Measurements from ENCODE around the gene AGO3. TPM values are rescaled to one million over a fixed set of nuclear protein-coding genes. Genes with fewer than 3 reads are reported as not detected.

AGO3 gene
- total and polyA plus RNA-seq, 2 donors (not counting 3 experiments of a cell fraction or from before 2014, with no cell fraction given): 10.4 to 21.1 TPM

DNA sequence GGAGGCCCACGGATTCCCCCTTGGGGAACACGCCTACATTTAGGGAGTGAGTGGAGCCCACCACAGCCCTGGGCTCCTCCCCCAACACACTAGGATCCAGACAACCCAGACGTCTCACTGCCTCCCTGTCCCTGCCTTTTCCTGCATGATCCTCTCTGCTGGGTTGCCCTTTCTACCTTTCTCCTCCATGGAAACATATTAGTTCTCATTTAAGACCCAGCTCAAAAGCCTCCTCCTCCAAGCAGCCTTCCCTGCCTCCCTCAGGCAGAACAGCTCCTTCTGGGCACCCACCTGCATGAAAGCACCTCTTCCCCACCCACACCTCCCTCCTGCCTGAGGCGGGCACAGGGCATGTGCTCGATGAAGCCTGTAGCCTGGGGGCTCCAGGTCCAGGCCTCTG is 183.5 kb downstream of the AGO3 start:
- Histone ChIP-seq H3K79me2 (ENCODE audit: control insufficient read depth, insufficient read depth, low read length) (no peaks in the 10 kb centered on the region), H3K27ac (ENCODE audit: insufficient read depth, low read depth, low read length) (no peak overlapping the region), H3K4me2 (ENCODE audit: insufficient read depth, low read length) (no peak overlapping the region), H3K9me3 (replicated peaks; ENCODE audit: control insufficient read depth, insufficient read depth, low read length) (no peaks in the 10 kb centered on the region), H3K9me1 (replicated peaks; ENCODE audit: control insufficient read depth, extremely low read depth, insufficient read depth, low read length) (no peaks in the 10 kb centered on the region), H3K4me1 (ENCODE audit: control insufficient read depth, extremely low read depth, insufficient read depth, low read length) (no peaks in the 10 kb centered on the region), H2AFZ (ENCODE audit: low read depth, low read length) (no peak overlapping the region), H3K36me3 (ENCODE audit: control insufficient read depth in 2 of 2, extremely low read depth in 1 of 2, insufficient read depth in 2 of 2, low read length in 2 of 2) (no peaks in the 10 kb centered on the region), H3K27me3 (ENCODE audit: control insufficient read depth in 2 of 2, insufficient read depth in 2 of 2, low read length in 2 of 2) (no peaks in the 10 kb centered on the region), H4K20me1 (replicated peaks; ENCODE audit: control insufficient read depth, extremely low read depth, insufficient read depth, low read length) (no peaks in the 10 kb centered on the region), H3K4me3 (replicated peaks in 1 of 3; ENCODE audit: insufficient read depth in 1 of 3, low read depth in 1 of 3, low read length in 3 of 3) (no peak overlapping the region), H3K9ac (replicated peaks; ENCODE audit: extremely low read depth, insufficient read depth, low read length) (no peak overlapping the region)
- dilution Hi-C loops (cut with MboI; ENCODE audit: extremely low pct_ligation_motif_present, low sequenced_read_pairs): no loop called here
- POLR2A ChIA-PET: no interaction called here
- no peak for FAIRE-seq
- TF ChIP-seq POLR2AphosphoS5 (IDR thresholded peaks at IDR 0.05; ENCODE audit: insufficient read depth, low read depth, low read length) (no peak), GATA2 (IDR thresholded peaks at IDR 0.05; ENCODE audit: insufficient read depth, insufficient read length, low read depth, low read length) (no peak), MYC (IDR thresholded peaks at IDR 0.05; ENCODE audit: low read depth, low read length) (no peak), POLR2A (IDR thresholded peaks at IDR 0.05; ENCODE audit: low read depth, low read length) (no peak), EZH2 (IDR thresholded peaks at IDR 0.05; ENCODE audit: borderline replicate concordance, low read depth, low read length, severe bottlenecking) (no peak), JUN (IDR thresholded peaks at IDR 0.05; ENCODE audit: borderline replicate concordance, insufficient read depth, insufficient read length, low read depth) (no peak), FOS (IDR thresholded peaks at IDR 0.05; ENCODE audit: borderline replicate concordance, insufficient read depth, low read length) (no peak)
- TF ChIP-seq, protein P1, sequence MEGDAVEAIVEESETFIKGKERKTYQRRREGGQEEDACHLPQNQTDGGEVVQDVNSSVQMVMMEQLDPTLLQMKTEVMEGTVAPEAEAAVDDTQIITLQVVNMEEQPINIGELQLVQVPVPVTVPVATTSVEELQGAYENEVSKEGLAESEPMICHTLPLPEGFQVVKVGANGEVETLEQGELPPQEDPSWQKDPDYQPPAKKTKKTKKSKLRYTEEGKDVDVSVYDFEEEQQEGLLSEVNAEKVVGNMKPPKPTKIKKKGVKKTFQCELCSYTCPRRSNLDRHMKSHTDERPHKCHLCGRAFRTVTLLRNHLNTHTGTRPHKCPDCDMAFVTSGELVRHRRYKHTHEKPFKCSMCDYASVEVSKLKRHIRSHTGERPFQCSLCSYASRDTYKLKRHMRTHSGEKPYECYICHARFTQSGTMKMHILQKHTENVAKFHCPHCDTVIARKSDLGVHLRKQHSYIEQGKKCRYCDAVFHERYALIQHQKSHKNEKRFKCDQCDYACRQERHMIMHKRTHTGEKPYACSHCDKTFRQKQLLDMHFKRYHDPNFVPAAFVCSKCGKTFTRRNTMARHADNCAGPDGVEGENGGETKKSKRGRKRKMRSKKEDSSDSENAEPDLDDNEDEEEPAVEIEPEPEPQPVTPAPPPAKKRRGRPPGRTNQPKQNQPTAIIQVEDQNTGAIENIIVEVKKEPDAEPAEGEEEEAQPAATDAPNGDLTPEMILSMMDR (IDR thresholded peaks at IDR 0.05; ENCODE audit: extremely low read depth in 1 of 2, insufficient read depth in 1 of 2, low read depth in 1 of 2, low read length in 2 of 2): no peak
- TF ChIP-seq, protein P2, sequence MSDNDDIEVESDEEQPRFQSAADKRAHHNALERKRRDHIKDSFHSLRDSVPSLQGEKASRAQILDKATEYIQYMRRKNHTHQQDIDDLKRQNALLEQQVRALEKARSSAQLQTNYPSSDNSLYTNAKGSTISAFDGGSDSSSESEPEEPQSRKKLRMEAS (IDR thresholded peaks at IDR 0.05; ENCODE audit: insufficient read depth, insufficient read length): no peak
- BruUV-seq (replicated peaks): no TSS peak
- CTCF ChIA-PET: interaction anchor here (1.5 to 2.4 kb wide), 2 partner anchors 9 to 21 kb away, joined by 6 to 10 read pairs; no protein-coding TSS in a partner anchor
- intact Hi-C loops (cut with micrococcal nuclease): no loop called here
- DNase-seq (ENCODE audit: low read depth, low spot score): no peak

All from endothelial cell of umbilical vein (primary cell).